RKO (cell line): ENCODE results near the gene LBHD2.

Source experiments
- DNase-seq: peaks from one replicate; pipeline ENCODE4 v3.0.0-alpha.2; 2016; ENCODE audit warnings: low spot score

LBHD2 gene

GRCh38 chr14:103068351-103069073 is 15.5 kb upstream of the LBHD2 start:
- DNase-seq = no peak

DNA sequence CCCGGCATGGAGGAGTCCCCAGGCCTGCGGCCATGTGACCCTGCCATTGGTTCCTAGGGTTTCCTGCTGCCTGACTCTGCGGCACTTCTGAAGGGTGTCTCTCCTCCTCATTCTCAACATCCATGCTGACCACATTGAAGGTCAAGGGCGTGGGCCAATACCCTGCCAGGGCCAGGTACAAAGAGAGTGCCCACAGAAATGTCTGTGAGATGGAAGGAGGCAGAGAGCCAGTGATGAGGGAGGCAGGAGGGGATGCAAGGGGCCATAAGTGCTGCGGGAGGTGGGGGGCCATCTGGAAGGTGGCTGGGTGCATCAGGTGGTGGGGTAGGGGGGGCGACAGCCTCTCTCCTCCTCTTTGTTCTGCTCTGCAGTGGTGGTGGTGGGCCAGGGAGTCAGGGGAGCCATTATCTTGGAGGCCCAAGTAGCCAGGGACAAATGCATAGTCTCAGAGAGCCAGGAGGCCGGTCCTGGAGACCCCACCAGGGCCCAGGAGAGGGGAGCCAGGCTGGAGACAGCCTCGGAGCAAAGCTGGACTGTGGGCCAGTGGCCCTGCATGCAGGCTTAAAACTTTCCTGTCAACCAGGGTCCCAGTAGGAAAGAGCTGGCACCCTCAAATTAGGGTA is 13.6 kb upstream of the LBHD2 start:
- no peak for DNase-seq

DNA sequence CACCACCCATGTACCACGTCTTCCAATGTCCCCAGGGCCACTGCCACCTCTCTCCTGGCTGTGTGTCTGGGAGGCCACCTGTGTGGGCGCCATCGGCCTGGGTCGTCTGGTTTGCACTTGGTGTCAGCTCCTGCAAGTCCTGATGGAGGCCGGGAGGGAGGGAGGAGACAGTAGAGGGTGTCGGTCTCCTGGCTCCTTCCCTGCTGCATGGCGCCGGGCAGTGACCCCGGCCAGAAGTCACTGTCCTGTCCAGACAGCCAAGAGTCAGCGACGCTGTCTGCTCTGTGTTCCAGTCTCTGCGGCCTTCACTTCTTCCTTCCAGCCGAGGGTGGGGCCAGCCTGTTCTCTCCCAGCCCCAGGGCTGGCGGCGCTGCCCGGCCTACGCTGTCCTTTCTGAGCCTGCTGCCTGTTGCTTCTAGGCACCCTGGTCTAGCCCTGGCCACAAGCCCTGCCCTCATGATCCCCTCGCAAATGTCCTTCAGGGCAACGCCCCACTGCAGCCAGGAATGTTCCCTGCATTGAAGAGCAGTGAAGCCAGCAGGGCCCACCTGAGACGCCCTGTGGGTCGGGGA is 13.0 kb upstream of the LBHD2 start:
- no peak for DNase-seq

- DNase-seq = no peak
These were observed 12.3 kb upstream of the LBHD2 start for GRCh38 chr14:103071544-103072251.

DNA sequence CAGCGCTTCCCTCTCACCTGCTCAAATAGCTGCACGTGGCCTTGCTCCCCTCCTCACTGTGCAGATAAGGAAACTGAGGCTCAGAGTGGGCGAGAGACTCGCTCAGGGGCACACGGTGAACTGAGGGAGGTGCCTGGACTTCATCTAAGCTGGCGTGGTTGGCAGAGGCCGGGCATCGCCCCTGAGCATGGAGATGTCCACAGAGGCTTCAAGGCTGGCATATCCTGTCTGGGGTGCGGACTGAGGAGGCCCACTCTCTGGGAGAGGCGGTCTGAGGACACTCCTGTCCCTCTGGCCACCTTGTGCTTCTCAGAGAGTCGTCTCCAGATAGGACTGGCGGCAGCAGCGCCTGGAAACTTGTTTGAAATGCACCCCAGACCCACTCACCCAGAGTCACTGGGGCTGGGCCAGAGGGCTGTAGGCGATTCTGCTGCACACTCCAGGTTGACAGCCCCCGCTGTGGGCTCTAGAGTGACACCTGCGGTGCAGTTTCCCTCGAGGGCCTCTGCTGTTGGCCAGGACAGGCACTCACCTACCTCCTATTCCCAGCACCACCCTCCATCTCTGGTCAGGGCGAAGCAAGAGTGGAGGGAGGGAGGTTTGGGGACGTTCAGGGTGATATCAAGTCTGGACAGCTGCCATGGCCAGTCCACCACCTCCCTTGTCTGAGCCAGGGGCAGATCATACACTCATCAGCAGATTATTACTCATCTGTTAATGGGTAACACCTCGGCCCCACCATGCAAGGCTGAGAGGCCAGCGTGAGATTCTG is 11.2 kb upstream of the LBHD2 start:
- DNase-seq = no peak

- DNase-seq = no peak
These were observed 10.6 kb upstream of the LBHD2 start for GRCh38 chr14:103073367-103073875.

DNA sequence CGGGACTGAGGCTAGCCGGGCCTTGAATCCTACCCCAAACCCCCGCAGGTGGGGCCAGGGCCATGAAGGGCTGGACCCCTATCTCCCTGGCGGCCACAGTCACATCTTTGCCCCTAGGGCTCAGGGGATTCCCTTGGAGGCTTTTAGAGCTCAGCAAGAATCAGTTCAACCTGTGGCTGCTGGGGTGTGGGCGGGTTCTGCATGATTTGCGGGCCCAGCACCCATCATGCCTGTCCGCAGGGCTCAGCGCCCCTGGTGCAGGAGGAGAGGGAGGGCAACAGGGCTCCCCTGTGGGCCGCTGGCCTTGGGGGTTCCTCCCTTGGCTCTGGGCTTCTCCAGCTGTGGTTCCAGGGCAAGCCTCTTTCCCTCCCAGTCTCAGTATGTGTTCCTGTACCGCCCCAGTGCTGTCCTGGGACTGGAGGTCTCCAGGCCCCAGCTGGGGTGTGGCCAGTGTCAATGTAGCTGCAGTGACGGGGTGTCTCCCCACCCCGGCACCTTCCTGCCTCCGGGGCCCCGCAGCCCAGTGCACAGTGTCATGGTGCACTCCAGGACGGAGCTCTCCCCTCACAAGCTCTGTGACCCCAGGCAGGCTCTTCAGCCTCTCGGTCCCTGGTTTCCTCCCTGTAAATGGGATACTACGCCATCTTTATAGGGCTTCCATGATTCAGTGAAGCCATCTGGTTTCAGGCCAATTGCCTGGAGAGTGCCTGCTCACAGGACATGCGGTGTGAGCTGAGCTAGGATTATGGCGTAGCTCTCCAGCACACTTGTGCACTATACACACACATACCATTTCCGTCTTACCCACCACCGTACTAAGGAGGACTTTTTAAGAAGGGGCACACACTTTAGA is 9.9 kb upstream of the LBHD2 start:
- no peak for DNase-seq

DNA sequence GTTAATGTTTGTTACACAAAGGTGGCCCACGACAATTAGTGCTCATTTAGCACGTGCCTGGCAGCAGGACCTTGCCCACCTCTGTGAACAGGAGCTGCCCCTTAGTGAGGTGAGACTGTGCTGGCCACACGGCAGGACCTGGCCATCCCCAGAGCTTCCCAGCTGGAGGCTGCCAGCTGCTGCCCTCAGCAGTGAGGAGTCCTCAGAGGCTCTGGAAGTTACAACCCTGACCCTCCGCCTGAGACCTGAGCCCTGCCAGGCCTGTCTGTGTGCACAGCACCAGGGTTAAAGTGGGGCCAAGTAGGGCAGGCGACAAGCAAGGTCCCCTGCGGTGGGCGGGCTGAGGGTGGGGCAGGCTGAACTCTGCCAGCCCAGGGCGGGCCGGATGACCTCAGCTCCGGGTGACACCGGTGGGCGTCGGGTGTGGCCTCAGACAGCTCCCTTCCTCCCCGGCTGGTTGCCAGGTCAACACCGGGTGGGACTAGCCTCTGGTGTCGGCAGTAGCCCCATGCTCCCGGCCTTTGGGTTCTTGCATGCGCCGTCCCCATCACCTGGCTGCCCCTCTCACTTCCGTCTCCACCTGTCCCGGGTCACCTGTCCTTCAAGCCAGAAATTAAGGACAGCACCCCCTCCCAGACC is 9.2 kb upstream of the LBHD2 start:
- no peak for DNase-seq

- peak; percentile 90 for DNase-seq
These were observed 5.6 kb upstream of the LBHD2 start for GRCh38 chr14:103078420-103078749.

DNA sequence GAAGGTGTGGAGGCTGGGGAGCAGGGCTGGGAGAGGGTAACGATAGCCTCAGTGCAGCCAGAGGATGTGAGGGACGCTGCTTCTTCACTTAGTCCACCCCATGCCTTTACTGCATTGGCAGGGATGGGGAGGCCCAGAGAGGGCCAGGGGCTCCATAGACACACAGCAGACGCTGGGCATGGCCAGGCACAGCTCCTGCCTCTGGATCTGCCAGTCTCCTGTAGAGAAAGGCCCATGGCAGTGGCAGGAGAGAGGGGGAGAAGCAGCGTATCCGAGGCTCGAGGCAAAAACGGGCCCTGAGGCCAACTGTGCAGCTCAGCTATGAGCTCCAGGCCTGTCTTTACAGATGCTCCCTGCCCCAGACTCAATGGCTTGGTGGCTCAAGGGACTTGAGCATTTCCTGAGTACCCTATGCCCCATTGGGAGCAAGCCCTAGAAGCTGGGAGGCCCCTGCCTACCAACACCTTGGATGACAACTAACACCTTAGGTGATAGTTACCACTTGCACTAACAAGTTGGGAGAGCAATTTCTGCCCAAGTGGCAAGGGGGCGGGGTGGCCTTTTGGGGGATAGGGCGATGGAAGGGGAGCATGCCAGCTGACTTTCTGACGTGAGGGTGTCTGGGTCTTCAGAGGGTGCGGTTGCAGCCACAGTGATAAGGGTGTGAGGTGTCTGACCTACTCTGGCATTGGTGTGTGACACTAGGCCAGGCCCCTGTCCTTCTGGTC is 5.0 kb upstream of the LBHD2 start:
- DNase-seq = no peak

DNA sequence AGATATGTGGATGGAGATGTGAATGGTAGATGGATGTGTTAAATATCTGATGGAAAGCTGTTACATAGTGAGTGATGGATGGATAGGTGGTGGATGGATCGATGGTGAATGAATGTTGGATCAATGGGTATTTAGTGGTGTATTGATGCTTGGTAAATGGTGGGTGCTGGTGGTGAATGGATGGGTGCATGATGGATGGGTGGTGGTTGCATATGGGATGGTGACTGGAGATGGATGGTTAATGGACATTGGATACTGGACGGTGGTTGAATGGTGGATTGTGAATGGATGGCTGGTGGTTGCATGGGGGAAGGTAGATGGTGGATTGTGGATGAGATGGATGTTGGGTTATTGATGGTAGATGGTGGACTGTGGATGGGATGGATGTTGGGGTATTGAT is 2.1 kb upstream of the LBHD2 start:
- DNase-seq = no peak

DNA sequence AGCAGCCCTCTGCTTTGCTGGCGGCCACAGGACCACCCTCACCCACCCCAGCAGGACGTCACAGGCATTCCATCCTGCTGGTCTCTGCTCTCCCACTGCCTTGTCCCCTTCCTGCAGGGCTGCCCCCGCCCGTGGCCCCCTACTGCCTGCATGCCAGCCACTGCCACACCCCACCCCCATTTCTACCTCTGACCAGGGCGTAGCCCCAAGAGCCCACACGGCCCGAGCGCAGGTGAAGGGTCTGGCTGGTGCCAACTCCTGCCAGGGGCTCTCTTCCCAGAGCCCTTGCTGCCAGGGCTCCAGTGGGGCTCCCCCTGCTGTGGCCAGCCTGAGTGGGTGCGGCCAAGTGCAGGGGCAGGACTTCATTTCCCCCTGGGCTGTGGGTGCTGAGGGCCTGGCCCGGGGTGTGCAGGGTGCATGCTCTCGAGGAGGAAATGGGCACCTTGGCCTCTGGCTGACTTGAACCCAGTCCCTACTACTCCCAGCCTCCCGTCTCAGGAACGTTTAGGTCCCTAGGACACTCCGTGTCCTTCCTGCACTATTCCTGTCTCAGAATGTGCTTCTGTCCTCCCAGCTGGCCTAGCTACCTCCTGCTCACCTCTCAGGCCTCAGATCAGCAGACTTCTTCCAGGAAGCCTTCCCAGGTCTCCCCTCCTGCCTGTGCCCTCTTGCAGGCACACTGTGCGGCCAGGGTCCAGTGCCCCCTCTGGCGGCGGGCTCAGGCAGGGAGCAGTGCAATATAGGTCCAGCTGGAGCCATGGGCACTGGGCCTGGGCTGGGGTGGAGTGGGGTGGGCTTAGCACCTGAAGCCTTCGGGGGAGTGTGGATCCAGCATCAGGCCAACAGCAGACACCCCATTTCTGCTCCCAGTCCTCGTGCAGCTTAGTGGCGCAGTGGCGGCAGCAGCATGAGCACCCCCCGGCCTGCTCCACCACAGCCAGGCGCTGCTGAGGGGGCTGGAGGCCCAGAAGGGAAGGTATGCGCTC is 1.4 kb downstream of the LBHD2 start:
- no peak for DNase-seq

- DNase-seq = no peak
These were observed 2.8 kb downstream of the LBHD2 start for GRCh38 chr14:103086771-103087342.

DNA sequence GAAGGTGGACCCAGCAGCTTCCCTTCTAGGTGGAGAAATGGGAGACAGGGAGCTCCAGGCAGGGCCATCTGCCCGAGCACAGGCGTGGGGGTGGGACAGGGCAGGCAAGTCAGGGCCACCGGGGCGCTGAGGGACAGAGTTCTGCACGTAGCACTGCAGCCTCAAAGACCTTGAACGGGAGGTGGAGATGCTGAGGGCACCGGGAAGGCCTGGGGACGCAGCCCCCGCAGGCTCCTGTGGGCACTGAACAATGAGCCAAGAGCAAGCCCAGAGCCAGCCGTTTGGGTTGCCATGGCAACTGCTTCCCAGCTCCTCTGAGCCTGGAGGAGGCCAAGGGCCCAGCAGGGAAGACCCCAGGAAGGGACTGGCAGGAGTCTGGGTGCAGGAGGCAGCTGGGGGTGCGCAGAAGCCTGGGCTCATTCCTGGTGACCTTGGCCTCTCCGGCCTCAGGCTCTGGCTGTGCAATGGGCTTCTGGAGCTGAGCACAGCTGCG is 3.4 kb downstream of the LBHD2 start:
- no peak for DNase-seq

DNA sequence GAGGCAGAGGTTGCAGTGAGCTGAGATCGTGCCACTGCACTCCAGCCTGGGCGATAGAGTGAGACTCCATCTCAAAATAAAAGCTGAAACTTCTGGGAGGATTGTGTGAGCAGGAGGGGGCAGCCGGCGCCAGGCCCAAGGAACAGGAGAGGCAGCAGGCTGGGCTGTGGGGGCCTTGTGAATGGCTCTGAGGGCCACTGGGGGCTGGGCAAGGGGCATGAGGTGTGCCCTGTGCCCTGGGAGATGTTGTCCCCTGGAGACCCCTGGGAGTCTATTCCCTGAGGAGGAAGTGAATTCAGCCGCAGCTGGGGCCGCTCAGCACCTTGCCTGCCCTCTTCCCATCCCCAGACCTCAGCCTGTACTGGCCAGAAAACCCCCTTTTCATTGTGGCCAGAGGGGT is 4.9 kb downstream of the LBHD2 start:
- no peak for DNase-seq

DNA sequence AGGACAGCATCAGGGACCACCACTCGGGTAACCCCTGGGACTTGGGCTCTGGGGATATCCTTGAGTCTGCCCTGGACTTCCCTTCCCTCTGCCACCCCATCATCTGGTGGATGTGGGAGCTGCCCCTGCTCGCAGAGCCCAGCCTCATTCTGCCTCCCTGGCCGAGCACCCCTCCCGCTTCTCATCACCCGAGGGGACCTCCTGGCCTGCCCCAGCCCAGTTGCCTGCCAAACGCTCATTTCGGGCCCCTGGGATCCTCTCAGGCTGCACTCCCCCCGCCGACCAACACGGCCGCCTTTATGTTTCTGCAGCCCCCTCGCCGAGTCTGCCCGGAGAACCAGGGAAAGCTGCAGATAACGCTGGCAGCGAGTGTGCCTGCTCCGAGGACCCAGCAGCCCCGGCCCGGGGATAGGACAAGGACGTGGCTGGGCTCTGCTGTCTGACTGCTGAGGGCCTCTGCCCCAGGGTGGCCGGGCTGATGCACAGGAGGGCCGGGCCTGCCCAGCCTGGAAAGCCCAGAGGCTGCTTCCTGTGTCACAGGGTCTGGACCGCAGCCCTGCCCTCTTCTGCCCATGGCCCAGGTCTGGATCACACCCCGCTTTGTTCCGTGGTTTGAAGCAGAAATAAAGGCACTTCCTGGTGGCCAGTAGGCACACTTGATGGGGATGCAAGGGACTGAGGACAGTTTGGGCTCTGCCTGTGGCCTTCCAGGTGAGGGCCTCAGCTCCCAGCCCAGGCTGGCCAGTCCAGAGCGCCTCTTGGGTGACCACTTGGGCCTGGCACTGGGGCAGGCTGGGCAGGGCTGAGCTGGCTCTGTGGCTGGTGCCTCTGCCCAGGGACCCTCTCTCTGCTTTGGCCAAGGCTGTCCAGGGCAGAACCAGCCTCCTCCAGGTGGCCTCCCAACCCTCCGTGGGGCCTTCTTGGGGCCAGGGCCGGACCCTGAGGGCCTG is 5.7 kb downstream of the LBHD2 start:
- no peak for DNase-seq

DNA sequence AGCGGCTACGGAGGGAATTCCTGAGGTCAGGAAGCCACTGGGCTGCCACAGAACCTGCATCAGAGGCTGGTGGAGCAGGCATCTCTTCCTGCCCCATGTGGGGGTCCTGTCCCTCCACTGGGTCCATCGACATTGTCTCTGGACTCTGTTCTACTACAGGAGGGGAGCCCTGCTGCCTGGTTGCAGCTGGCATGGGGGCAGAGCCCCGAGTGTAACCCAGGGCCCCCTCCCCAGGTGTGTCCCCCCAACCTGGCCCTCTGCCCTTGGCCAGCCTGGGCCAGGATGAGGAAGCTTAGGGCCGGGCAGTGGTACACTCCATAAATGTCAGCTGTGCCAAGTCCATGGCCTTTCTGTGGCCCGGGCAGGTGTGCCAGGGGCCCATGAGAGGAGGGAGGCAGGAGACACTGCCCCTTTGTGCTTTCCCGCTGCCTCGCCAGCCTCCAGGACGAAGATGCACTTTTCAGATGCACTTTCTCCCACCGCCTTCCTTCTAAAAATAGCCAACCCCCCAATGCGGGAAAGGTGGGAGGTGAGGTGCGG is 6.5 kb downstream of the LBHD2 start:
- DNase-seq = no peak
